SK-MEL-5 (cell line): ENCODE measurements around the gene TNP1. TPM values are rescaled to one million over a fixed set of nuclear protein-coding genes. Genes with fewer than 3 reads are reported as not detected.

Experiments
- DNase-seq: peaks from one replicate; pipeline ENCODE4 v3.0.0-alpha.2; 2016; ENCODE audit warnings: low read depth, low spot score
- in situ Hi-C: cut with HindIII; loops from 2 replicates; pipeline ENCODE4 v1.10.0; 2016; ENCODE audit warnings: low sequenced_read_pairs, high pct_unique_total_duplicates, low pct_unique_long_range_greater_than_20kb
- polyA plus RNA-seq, 2 experiments: library from polyadenylated mRNA; depleted of rRNA; stranded (reverse); fragments of >200 nt; gene quantifications; 2 replicates each; pipeline ENCODE4 v1.2.3, GENCODE V29; 2015
- total RNA-seq: library from RNA; depleted of rRNA; stranded (reverse); fragments of >200 nt; shearing (Covaris generic); gene quantifications from 2 replicates; pipeline ENCODE4 v1.2.3, GENCODE V29; 2014; rRNA removed

TNP1 gene
- not detected in 2 replicates for total RNA-seq
- not detected in 2 replicates for polyA plus RNA-seq (2015; cell fraction: cytosol; rRNA removed)
- polyA plus RNA-seq (2015; cell fraction: nucleus; rRNA removed): not detected in 2 replicates

- in situ Hi-C loops: no loop called here
- DNase-seq: no peak
Measured at GRCh38 chr2:216859944-216860343, at the start of gene TNP1. Gene TNP1 (minus strand): TSS chr2:216860064. CDS start chr2:216860034, 30 bp downstream.

GRCh38 chr2:216908300-216908699 is 48.4 kb upstream of the TNP1 start:
- no peak for DNase-seq
- in situ Hi-C loops: no loop called here

DNA sequence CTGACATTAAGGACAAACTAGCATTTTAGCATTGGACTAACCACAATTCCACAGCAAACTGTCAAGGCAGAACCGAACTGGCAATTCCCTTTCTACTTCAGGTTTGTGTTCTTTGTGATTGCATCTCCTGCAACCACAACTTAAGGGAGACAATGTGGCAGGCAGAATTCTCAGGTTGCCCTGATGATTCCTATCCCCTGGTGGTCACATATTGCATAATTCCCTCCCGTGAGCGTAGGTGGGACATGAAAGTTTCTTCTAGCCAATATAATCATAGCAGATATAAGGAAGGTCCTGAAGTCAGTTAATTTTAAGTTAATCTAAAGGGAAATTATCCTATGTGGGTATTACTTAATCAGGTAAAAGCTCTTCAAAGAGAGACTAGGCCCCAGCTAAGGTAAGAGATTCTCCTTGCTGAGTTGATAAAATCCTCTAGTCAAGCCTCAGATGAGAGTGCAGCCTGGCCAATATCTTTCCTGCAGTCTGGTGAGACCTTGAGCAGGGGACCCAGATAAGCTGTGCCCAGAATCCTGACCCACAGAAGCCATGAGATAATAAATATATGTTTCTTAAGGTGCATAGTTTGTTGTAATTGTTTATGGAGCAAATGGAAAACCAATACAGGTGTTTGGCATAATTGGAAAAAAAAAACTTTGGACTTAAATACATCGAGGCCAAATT is 45.9 kb upstream of the TNP1 start:
- no peak for DNase-seq
- in situ Hi-C loops: no loop called here

DNA sequence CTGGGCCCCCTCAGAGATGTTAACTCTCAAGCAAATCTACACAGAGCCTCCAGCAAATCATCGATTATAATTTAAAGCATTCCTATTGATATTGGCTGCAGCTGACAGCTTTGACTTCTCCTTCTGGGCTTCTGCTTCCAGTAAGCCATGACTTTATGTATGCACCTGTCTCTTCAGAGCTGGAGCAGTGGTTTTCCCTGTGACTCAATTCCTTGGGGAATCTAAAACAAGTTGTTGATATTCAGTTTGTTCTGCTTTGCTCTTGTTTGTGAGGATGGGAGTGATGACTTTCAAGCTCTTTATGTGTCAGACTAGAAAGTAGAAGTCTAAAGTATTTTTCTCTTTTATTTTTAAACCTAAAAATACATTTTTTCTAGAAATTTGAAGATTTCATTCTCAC is 45.1 kb upstream of the TNP1 start:
- DNase-seq: no peak
- in situ Hi-C loops: no loop called here

DNA sequence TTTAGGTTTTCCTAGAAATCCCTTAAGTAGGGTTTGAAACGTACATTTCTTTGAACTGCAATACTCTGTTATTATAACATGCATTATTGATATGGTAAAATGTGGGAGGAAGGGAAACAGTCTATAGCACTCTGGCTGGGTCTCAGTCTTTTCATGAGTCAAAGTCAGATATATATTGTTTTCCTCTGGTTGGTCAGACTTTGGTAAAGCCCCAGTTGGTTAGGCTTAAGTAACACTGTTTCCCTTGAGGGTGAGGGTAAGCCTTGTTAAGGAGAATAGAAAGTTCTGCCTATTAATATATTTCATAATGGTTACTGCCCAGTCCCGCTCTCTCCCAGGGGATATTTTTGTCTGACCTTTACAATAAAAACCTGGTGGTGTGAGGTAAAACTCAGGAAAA is 44.7 kb upstream of the TNP1 start:
- in situ Hi-C loops: no loop called here
- DNase-seq: no peak

DNA sequence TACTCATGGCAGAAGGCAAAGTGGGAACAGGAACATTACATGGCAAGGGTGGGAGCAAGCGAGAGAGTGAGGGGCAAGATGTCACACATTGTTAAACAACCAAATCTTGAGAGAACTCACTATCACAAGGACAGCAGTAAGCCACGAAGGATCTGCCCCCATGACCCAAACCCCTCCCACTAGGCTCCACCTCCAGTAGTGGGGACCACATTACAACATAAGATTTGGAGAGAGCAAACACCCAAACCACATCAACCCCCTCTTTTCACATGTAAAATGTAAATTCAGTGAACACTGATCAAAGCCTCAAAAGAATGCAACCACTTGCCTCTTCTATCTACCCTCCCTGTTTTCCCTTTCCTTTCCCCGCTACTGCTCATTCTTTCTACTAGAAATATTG is 43.6 kb upstream of the TNP1 start:
- in situ Hi-C loops: no loop called here
- no peak for DNase-seq

DNA sequence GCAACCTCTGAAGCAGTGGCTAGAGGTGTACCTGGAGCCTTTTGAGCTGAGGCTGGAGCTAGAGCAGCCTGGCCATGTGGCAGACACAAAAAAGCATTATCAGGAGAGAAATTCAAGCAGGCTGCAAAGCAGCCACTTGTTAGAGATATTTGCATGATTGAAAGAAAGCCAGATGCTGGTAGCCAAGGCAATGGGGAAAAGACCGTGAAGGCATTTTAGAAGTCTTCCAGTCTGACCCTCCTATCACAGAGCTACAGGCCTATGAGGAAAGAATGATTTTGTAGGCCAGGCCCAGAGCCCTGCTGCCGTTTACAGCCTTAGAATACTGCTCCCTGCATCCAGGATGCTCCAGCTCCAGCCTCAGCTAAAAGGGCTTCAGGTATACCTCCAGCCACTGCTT is 41.4 kb upstream of the TNP1 start:
- in situ Hi-C loops: no loop called here
- no peak for DNase-seq

DNA sequence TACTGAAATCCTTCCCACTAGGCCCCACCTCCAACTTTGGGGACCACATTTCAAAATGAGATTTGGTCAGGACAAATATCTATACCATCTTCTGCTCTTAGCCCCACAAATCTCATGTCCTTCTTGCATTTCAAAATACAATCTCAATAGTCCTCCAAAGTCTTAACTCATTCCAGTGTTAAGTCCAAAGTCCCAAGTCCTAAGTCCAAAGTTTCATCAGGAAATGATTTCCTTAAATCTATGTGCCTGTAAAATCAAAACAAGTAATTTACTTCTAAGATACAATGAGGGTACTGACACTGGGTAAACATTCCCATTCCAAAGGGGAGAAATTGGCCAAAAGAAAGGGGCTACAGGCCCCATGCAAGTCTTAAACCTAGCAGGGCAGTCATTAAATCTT is 40.5 kb upstream of the TNP1 start:
- DNase-seq: no peak
- in situ Hi-C loops: no loop called here

DNA sequence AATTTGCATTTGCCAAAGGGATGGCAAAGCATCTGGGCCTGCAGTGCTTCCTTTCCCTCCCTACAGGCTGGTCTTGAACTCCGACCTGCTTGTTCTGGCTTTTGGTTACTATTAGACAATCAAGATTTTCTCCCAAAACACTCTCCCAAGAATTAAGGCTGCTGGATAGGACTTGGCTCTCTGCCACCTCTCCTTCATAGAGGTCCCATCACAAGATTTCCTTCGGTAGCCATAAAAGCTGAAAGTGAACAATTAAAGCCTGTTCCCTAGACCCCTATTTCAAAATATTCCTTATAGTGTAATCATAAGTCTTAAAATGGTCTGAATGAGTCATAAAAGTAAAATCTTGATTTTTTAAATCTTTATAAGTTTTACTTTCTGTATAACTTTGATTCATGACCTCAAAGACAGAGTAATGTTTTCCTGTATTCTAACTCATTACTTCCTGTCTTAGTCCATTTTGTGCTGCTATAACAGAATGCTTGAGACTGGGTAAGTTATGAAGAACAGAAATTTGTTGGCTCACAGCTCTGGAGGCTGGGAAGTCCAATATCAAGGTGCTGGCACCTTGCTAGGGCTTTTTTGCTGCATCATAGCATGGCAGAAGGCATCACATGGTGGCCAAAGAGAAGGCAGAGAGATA is 37.8 kb upstream of the TNP1 start:
- in situ Hi-C loops: no loop called here
- DNase-seq: peak; percentile 40

DNA sequence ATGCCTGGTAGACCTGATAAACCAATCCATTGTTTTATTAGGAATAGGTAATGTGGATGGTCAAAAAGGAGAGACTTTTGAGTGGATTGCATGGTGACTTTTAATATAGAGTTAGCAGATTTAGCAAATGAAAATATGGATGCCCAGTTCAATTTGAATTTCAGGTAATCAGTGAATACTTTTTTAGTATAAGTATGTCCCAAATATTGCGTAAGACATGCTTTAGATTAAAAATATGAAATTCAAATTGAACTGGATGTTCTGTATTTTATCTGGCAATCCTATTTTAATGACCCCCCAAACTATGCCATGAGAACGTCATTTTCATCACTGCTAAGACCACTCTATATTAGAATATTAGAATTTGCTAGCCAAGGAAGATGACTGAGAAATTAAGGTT is 30.3 kb upstream of the TNP1 start:
- in situ Hi-C loops: no loop called here
- DNase-seq: no peak

DNA sequence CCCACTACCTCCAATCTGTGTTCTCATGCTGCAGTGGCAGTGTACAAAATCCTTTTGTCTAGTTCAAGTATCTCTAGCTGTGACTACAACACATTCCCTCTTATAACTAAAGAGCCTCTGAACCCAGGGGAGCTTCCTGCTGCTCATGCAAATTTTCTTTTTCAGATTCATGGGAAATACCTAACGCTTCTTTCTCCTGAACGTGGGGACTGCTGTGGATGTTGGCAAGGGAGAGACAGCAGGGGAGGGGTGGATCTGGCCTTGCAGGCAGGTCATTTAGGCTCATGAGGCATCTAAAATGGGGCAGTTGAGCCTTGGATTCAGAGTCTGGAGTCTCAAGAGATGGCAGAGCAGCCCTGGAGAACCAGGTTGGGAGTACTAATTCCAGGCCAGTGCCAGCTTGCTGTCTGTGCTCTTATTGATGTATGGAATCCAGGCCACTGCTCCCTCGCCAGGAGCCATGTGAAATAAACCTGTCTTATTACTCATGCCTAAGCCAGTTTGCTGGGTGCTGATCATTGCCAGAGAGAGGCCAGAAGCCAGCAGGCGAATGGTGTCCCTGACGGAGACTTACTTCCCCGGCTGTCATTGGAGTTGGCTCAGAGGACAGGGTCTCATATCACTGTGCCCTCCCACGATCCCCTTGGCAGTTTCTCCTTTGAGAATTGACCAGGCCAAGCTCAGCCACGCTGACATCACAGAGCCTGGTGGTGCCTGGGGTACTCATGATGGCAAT is 29.2 kb upstream of the TNP1 start:
- in situ Hi-C loops: no loop called here
- DNase-seq: no peak

GRCh38 chr2:216888081-216888480 is 28.2 kb upstream of the TNP1 start:
- in situ Hi-C loops: no loop called here
- DNase-seq: no peak

GRCh38 chr2:216887138-216887537 is 27.3 kb upstream of the TNP1 start:
- in situ Hi-C loops: no loop called here
- DNase-seq: no peak

- no peak for DNase-seq
- in situ Hi-C loops: no loop called here
Measured at GRCh38 chr2:216885117-216885553, 25.3 kb upstream of the TNP1 start.

GRCh38 chr2:216884347-216884746 is 24.5 kb upstream of the TNP1 start:
- in situ Hi-C loops: no loop called here
- DNase-seq: no peak

GRCh38 chr2:216882876-216883275 is 23.0 kb upstream of the TNP1 start:
- no peak for DNase-seq
- in situ Hi-C loops: no loop called here

GRCh38 chr2:216881411-216881810 is 21.5 kb upstream of the TNP1 start:
- no peak for DNase-seq
- in situ Hi-C loops: no loop called here

DNA sequence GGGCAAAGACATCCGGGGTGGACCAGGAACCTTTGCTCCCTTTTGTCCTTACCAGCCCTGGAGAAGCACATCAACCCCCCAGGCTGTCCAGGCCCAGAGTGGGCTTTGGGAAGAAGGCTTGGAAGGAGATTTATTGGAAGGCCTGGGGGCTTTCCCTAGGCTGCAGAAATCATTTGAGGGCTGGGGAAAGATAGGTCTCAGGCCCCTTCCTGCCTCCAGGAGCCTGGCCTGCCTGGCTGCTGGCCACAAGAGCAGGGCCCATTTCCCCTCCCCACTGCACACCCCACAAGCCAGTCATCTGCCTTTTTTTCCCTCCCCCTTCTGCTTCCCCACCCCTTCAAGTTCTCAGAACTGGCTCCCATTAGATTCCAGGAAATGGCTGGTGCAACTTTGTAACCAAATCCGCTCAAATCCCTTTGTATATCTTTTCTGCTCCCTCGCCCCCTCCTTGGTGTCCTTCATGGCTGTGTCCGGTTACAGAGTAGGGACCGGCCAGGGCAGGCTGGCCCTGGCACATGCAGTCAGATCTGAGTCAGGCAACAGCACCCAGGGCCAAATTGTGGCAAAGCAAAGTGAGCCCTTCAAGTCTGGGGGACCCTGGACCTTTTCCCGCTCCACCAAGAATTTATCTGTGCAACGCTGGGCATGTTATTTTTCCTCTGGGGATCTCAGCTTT is 20.8 kb upstream of the TNP1 start:
- no peak for DNase-seq
- in situ Hi-C loops: no loop called here
